H9 (cell line): ENCODE measurements around the gene RFTN2. TPM values are rescaled to one million over a fixed set of nuclear protein-coding genes. Genes with fewer than 3 reads are reported as not detected.

Source experiments
- DNase-seq: peaks from one replicate; pipeline ENCODE4 v3.0.0-alpha.2; 2017
- H2AFZ ChIP-seq: one replicate; pipeline ENCODE4 v1.6.1; 2013; ENCODE audit warnings: mild to moderate bottlenecking, low read length, control low read depth, moderate library complexity
- H2AK5ac ChIP-seq: 2 replicates; pipeline ENCODE4 v1.6.1; 2013; ENCODE audit warnings: low read length, control low read depth, mixed read lengths; ENCODE audit not compliant: insufficient read length
- H2BK120ac ChIP-seq: one replicate; pipeline ENCODE4 v1.6.1; 2013; ENCODE audit warnings: low read depth, mild to moderate bottlenecking, low read length, control low read depth, inconsistent platforms; ENCODE audit not compliant: poor library complexity, severe bottlenecking
- H2BK12ac ChIP-seq: 2 replicates; pipeline ENCODE4 v1.6.1; 2013; ENCODE audit warnings: low read length, control low read depth, mixed read lengths, low read depth; ENCODE audit not compliant: insufficient read length
- H2BK15ac ChIP-seq: 2 replicates; pipeline ENCODE4 v1.6.1; 2013; ENCODE audit warnings: low read depth, low read length, control low read depth
- H2BK20ac ChIP-seq: one replicate; pipeline ENCODE4 v1.6.1; 2013; ENCODE audit warnings: low read depth, mild to moderate bottlenecking, low read length, control low read depth, inconsistent platforms; ENCODE audit not compliant: poor library complexity, severe bottlenecking
- H2BK5ac ChIP-seq: 2 replicates; pipeline ENCODE4 v1.6.1; 2013; ENCODE audit warnings: low read length, control low read depth, mixed read lengths; ENCODE audit not compliant: insufficient read length
- H3K14ac ChIP-seq: 2 replicates; pipeline ENCODE4 v1.6.1; 2013; ENCODE audit warnings: low read length, control low read depth; ENCODE audit not compliant: insufficient read depth
- H3K18ac ChIP-seq: 2 replicates; pipeline ENCODE4 v1.6.1; 2013; ENCODE audit warnings: low read depth, mild to moderate bottlenecking, mixed read lengths, low read length, control low read depth; ENCODE audit not compliant: insufficient read length
- H3K23ac ChIP-seq: 2 replicates; pipeline ENCODE4 v1.6.1; 2013; ENCODE audit warnings: low read length, control low read depth, mixed read lengths, low read depth; ENCODE audit not compliant: insufficient read length
- H3K23me2 ChIP-seq: 2 replicates; pipeline ENCODE4 v1.6.1; 2013; ENCODE audit warnings: low read depth, mild to moderate bottlenecking, mixed read lengths, low read length, control low read depth; ENCODE audit not compliant: insufficient read length, poor library complexity, severe bottlenecking
- H3K27ac ChIP-seq: 2 replicates; pipeline ENCODE4 v1.5.1; 2013; ENCODE audit warnings: low read length, control low read depth, mixed read lengths, low read depth; ENCODE audit not compliant: insufficient read length
- H3K27me3 ChIP-seq: 2 replicates; pipeline ENCODE4 v1.6.1; 2013; ENCODE audit warnings: low read length, control low read depth, inconsistent platforms; ENCODE audit not compliant: insufficient read depth
- H3K4ac ChIP-seq: 2 replicates; pipeline ENCODE4 v1.6.1; 2013; ENCODE audit warnings: low read depth, mild to moderate bottlenecking, control low read depth, inconsistent platforms, low read length, moderate library complexity
- H3K4me1 ChIP-seq: 2 replicates; pipeline ENCODE4 v1.6.1; 2013; ENCODE audit warnings: low read length, control low read depth, inconsistent platforms; ENCODE audit not compliant: insufficient read depth
- H3K4me2 ChIP-seq: 2 replicates; pipeline ENCODE4 v1.6.1; 2013; ENCODE audit warnings: low read length, control low read depth, mixed read lengths; ENCODE audit not compliant: insufficient read length, insufficient read depth
- H3K56ac ChIP-seq: 2 replicates; pipeline ENCODE4 v1.6.1; 2013; ENCODE audit warnings: low read depth, mild to moderate bottlenecking, mixed read lengths, low read length, control low read depth; ENCODE audit not compliant: insufficient read length
- H3K79me1 ChIP-seq: 2 replicates; pipeline ENCODE4 v1.6.1; 2013; ENCODE audit warnings: low read depth, mild to moderate bottlenecking, moderate library complexity, low read length, control low read depth, inconsistent platforms; ENCODE audit not compliant: insufficient read depth, poor library complexity, severe bottlenecking
- H3K79me2 ChIP-seq: 2 replicates; pipeline ENCODE4 v1.6.1; 2013; ENCODE audit warnings: low read length, control low read depth, inconsistent platforms; ENCODE audit not compliant: insufficient read depth
- H3K9ac ChIP-seq: 2 replicates; pipeline ENCODE4 v1.6.1; 2013; ENCODE audit warnings: low read length, control low read depth, mixed read lengths; ENCODE audit not compliant: insufficient read length; ENCODE audit errors: extremely low read depth
- H3K9me3 ChIP-seq: one replicate; pipeline ENCODE4 v1.6.1; 2013; ENCODE audit warnings: low read depth, low read length, inconsistent platforms; ENCODE audit not compliant: control insufficient read depth
- H3T11ph ChIP-seq: one replicate; pipeline ENCODE4 v1.6.1; 2013; ENCODE audit warnings: mild to moderate bottlenecking, low read length, control low read depth, inconsistent platforms
- H4K20me1 ChIP-seq: one replicate; pipeline ENCODE4 v1.6.1; 2013; ENCODE audit not compliant: control insufficient read depth, insufficient read length, insufficient read depth
- H4K5ac ChIP-seq: 2 replicates; pipeline ENCODE4 v1.6.1; 2013; ENCODE audit warnings: low read depth, mild to moderate bottlenecking, mixed read lengths, low read length, control low read depth; ENCODE audit not compliant: insufficient read length
- H4K8ac ChIP-seq: replicated peaks from 2 replicates; pipeline ENCODE4 v1.6.1; 2013; ENCODE audit warnings: low read length, control low read depth, mixed read lengths, low read depth; ENCODE audit not compliant: insufficient read length
- H4K91ac ChIP-seq: 2 replicates; pipeline ENCODE4 v1.6.1; 2013; ENCODE audit warnings: low read depth, mild to moderate bottlenecking, moderate library complexity, mixed read lengths, low read length, control low read depth; ENCODE audit not compliant: insufficient read length
- H3K27ac Mint-ChIP-seq, 3 experiments: 2 replicates in 2 of 3; 3 replicates in 1 of 3; pipeline ENCODE4 v1.8.0; 2020 to 2021; ENCODE audit warnings: mixed read lengths in 3 of 3, mild to moderate bottlenecking in 1 of 3, moderate library complexity in 1 of 3
- H3K27me3 Mint-ChIP-seq: 2 replicates; pipeline ENCODE4 v1.8.0; 2021; ENCODE audit warnings: low read depth, mild to moderate bottlenecking, moderate library complexity, mixed read lengths
- H3K36me3 Mint-ChIP-seq, 3 experiments: 2 replicates in 2 of 3; 3 replicates in 1 of 3; pipeline ENCODE4 v1.8.0; 2020 to 2021; ENCODE audit warnings: low read depth in 3 of 3, mixed read lengths in 3 of 3; ENCODE audit not compliant: insufficient read depth in 1 of 3
- H3K4me1 Mint-ChIP-seq, 2 experiments: 2 replicates each; pipeline ENCODE4 v1.8.0; 2020; ENCODE audit warnings: mixed read lengths in 2 of 2
- H3K4me3 Mint-ChIP-seq, 2 experiments: 2 replicates in 1 of 2; 3 replicates in 1 of 2; pipeline ENCODE4 v1.8.0; 2020 to 2021; ENCODE audit warnings: mild to moderate bottlenecking in 2 of 2, mixed read lengths in 2 of 2, moderate library complexity in 1 of 2
- H3K9me3 Mint-ChIP-seq, 2 experiments: 2 replicates in 1 of 2; 3 replicates in 1 of 2; pipeline ENCODE4 v1.8.0; 2020; ENCODE audit warnings: mild to moderate bottlenecking in 2 of 2, mixed read lengths in 2 of 2, moderate library complexity in 1 of 2
- CTCF ChIP-seq: fragments of 200-600 bp; sonication (generic); conservative IDR thresholded peaks from 3 replicates; pipeline ENCODE4 v1.8.0; 2021; ENCODE audit warnings: antibody characterized with exemption, mild to moderate bottlenecking
- WGBS: extraction: QIAGEN DNeasy Blood & Tissue Kit; methylation state at CpG from one replicate; pipeline ENCODE4 v1.1.7; 2013; ENCODE audit warnings: missing lambda C conversion rate, low lambda C conversion rate, mixed read lengths; ENCODE audit not compliant: insufficient read length; ENCODE audit errors: extremely low coverage; 5-methylcytosine and 5-hydroxymethylcytosine counted together
- total RNA-seq: library from RNA; stranded (reverse); gene quantifications from 2 replicates; pipeline ENCODE4 v1.2.1, GENCODE V29; 2021

Gene RFTN2
- total RNA-seq, 1 experiment from 2014 or later, result 0.28 TPM

GRCh38 chr2:197548582-197548981 is 126.8 kb downstream of the RFTN2 start:
- no peak overlapping the region for H2AK5ac ChIP-seq
- no peak overlapping the region for H2BK15ac ChIP-seq
- Mint-ChIP-seq H3K27ac (peak overlapping the region in 1 of 3 experiments; percentile 64; a peak in 2 of 7 replicates), H3K36me3 (peaks cover 22 to 63% (median 35%) of the 10 kb centered on the region in 3 experiments), H3K4me1 (no peaks in the 10 kb centered on the region), H3K27me3 (no peaks in the 10 kb centered on the region), H3K9me3 (no peaks in the 10 kb centered on the region), H3K4me3 (no peak overlapping the region)
- no peaks in the 10 kb centered on the region for H3K27me3 ChIP-seq
- H3K4me1 ChIP-seq, result no peaks in the 10 kb centered on the region
- no peaks in the 10 kb centered on the region for H3K23me2 ChIP-seq
- no peak overlapping the region for H4K91ac ChIP-seq
- no peak for TF ChIP-seq CTCF
- H3K9ac ChIP-seq, result no peak overlapping the region
- no peak overlapping the region for H2BK5ac ChIP-seq
- H4K20me1 ChIP-seq, result no peaks in the 10 kb centered on the region
- no peak overlapping the region for H3K56ac ChIP-seq
- no peak overlapping the region for H4K8ac ChIP-seq
- no CpG with 5 or more reads among the region's 5 CpGs for WGBS
- no peak overlapping the region for H2BK120ac ChIP-seq
- H3T11ph ChIP-seq, result no peak overlapping the region
- no peak overlapping the region for H2BK12ac ChIP-seq
- no peak overlapping the region for H4K5ac ChIP-seq
- no peak overlapping the region for H3K14ac ChIP-seq
- H2AFZ ChIP-seq, result no peak overlapping the region
- no peak overlapping the region for H3K18ac ChIP-seq
- H3K79me2 ChIP-seq, result no peaks in the 10 kb centered on the region
- DNase-seq, result no peak
- H3K23ac ChIP-seq, result no peak overlapping the region
- H3K79me1 ChIP-seq, result peaks cover 4% of the 10 kb centered on the region
- no peak overlapping the region for H3K4ac ChIP-seq
- H3K4me2 ChIP-seq, result no peak overlapping the region
- no peak overlapping the region for H2BK20ac ChIP-seq
- no peaks in the 10 kb centered on the region for H3K9me3 ChIP-seq
- no peak overlapping the region for H3K27ac ChIP-seq
